DMS53 treated with DMSO at 0.1 percent for 48 hours (cell line): ENCODE data around the gene TSNAX.
"Not testable (repeated sequence)": the region's sequence is repeated elsewhere in the genome, so short reads cannot be mapped to it uniquely, and the experiment has no call there.

ENCODE experiments used
- DNase-seq: peaks from one replicate; lab custom pipeline; 2025; ENCODE audit not compliant: unreplicated experiment; lab: John Stamatoyannopoulos, UW

TSNAX gene

GRCh38 chr1:231561647-231562383 lies 33.3 kb downstream of the TSNAX start:
- no peak for DNase-seq

DNA sequence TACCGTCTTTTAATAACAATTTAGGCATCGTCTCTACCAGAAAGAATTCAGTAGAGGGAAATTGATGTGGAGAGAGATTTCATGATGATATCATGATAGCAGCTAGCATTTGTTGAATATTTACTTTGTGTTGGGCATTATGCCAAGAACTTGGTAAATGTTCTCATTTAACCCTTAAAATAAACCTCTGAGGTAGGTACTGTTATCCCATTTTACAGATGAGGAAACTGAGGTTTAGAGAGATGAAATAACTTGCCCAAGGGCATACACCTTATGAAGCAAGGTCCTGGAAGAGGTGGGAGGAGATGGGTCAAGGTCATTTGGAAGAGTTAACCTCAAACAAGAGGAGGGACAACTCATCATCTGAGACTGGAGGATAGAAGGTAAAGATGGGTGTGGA lies 34.8 kb downstream of the TSNAX start:
- no peak for DNase-seq

GRCh38 chr1:231564373-231564772 lies 35.9 kb downstream of the TSNAX start:
- no peak for DNase-seq

DNA sequence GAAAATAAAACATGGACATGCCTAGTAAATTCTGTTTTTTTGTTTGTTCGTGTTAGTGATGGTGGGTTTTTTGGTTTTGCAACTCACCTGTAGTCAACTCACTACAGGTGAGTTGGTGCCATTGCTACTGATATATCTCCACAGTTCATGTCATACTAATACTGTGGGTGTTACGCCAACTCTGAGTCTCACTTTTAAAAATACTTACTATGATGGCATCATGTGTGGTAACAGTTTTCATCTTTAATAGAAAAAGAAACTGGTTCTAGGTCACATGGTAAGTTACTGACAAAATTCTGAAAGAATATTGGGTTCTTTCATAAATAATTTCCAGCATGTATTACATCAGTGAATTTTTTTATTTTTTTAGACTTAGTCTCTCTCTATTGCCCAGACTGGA lies 38.0 kb downstream of the TSNAX start:
- DNase-seq, result no peak

- DNase-seq, result not testable (repeated sequence)
Measured at GRCh38 chr1:231570262-231570661, 41.8 kb downstream of the TSNAX start.

GRCh38 chr1:231571904-231572303 lies 43.4 kb downstream of the TSNAX start:
- no peak for DNase-seq

DNA sequence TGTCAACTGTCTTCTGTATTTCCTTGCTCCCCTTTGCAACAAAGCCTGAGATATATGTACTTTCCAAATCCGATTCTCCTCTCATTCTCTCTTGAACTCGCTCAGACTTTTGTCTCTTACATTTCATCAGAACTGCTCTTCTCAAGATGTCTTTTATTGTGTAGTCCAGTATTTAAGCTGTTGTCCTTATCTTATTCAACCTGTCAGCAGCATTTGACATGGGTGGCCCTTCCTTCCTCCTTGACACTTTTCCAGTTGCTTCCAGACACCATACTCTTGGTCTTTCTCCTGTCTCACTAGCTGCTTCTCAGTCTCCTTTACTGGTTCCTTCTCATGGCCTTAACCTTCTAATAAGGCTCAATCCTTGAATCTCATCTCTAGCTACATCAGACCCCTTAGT lies 47.0 kb downstream of the TSNAX start:
- no peak for DNase-seq

GRCh38 chr1:231576804-231577718 lies 48.6 kb downstream of the TSNAX start:
- peak; percentile 17 for DNase-seq

- no peak for DNase-seq
Measured at GRCh38 chr1:231580874-231581273, 52.4 kb downstream of the TSNAX start.

DNA sequence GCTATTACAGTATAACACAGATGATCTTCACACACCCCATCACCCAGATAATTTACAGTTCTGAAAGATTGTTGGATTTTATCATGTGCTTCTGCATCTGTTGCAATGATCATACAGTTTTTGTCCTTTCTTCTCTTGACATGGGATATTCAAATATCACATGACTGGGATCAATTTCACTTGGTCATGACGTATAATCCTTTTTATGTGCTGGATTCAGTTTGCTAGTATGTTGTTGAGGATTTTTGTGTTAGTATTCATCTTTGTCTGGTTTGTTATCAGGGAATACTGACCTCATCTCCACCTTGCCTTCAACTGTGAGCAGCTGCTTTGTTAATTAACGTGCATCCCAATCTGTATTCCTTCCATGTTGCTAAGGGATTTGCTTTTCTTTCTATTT lies 53.4 kb downstream of the TSNAX start:
- no peak for DNase-seq

- DNase-seq, result no peak
Measured at GRCh38 chr1:231583376-231583775, 54.9 kb downstream of the TSNAX start.

DNA sequence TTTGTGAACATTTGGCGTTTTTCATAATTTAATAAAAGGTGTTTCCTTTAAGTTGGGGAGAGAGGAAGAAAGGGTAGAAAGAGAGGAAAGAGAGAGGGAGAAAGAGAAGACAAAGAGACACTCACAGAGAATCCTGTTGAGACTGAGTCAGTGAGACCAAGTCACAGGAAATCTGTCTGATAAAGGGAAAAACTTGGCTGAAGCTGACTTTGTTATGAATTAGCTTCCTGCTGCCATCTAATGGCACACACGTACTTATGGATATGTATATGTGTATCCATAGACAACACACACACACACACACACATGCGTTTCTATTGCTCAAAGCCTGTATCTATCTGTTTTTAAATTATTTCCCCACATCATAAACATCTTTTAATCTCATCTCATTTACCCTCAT lies 55.6 kb downstream of the TSNAX start:
- peak; percentile 45 for DNase-seq

DNA sequence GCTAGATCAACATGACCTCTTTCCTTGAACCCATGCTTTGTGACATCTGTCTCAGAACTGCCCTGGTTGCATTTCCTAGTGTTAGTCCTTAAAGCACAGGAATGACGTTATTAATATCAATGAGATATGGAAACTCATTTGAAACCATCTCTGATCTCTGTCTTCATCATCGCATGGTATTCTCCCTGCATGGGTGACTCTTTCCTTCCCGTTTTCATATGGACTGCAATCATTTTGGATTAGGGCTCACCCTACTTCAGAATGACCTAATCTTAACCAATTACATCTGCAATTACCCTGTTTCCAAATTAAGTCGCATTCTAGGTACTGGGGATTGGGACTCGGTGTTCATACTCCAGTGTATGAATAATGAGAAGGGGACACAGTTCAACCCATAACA lies 56.5 kb downstream of the TSNAX start:
- no peak for DNase-seq

- DNase-seq, result peak; percentile 49
Measured at GRCh38 chr1:231590453-231591198, 62.2 kb downstream of the TSNAX start.

DNA sequence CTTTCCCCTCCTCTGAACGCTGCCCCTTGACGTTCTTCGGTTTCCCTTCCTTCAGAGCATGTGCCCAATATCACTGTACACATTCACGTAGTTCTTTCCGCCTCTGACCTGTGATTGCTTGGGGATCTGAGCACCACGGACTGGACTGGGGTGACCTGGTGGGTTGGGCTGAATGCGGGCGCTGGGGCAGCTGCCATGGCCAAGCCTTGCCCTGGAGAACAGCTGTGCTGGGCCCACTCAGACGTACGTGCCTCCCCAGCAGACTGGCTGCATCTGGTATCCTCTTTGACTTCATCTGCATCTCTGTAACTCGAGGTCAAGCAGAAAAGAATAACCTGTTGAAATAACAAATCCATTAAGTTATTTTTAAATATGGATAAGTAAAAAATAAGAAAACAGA lies 63.0 kb downstream of the TSNAX start:
- no peak for DNase-seq

GRCh38 chr1:231592809-231593208 lies 64.3 kb downstream of the TSNAX start:
- DNase-seq, result no peak

DNA sequence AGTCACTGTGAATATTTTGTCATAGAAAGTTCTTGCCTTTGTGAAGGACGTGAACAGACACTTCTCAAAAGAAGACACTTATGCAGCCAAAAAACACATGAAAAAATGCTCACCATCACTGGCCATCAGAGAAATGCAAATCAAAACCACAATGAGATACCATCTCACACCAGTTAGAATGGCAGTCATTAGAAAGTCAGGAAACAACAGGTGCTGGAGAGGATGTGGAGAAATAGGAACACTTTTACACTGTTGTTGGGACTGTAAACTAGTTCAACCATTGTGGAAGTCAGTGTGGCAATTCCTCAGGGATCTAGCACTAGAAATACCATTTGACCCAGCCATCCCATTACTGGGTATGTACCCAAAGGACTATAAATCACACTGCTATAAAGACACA lies 64.8 kb downstream of the TSNAX start:
- DNase-seq, result not testable (repeated sequence)

- DNase-seq, result no peak
Measured at GRCh38 chr1:231594123-231594522, 65.7 kb downstream of the TSNAX start.

DNA sequence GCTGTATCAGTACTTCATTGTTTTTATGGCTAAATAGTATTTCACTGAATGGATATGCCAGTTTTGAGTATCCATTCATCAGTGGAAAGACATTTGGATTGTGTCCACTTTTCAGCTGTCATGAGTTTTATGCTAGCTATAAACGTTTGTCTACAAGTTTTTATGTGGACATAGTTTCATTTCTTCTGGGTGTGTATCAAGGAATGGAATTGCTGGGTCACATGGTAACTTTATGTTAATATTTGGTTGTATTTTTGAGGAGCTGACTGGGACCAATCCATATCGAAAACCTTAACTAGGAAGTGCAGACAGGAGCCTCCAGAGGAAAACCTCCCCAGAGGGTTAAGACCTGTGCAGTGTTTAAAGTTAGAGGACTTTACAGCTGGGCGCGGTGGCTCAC lies 66.3 kb downstream of the TSNAX start:
- no peak for DNase-seq

- no peak for DNase-seq
Measured at GRCh38 chr1:231596337-231596791, 67.9 kb downstream of the TSNAX start.

- no peak for DNase-seq
Measured at GRCh38 chr1:231597971-231598370, 69.5 kb downstream of the TSNAX start.
